Fibroblast of skin of abdomen (primary cell): ENCODE results near the gene RBM10. TPM values are rescaled to one million over a fixed set of nuclear protein-coding genes. Genes with fewer than 3 reads are reported as not detected.
"Not testable (repeated sequence)": the region's sequence is repeated elsewhere in the genome, so short reads cannot be mapped to it uniquely, and the experiment has no call there.

Experiments
- DNase-seq: peaks from one replicate; pipeline ENCODE4 v3.0.0-alpha.2; 2013
- polyA plus RNA-seq, 2 experiments: library from polyadenylated mRNA; unstranded; fragments of 120-200 nt; gene quantifications; one replicate each; pipeline ENCODE4 v1.2.1, GENCODE V29; 2013; ENCODE audit not compliant: insufficient read length in 2 of 2

Gene RBM10, protein sequence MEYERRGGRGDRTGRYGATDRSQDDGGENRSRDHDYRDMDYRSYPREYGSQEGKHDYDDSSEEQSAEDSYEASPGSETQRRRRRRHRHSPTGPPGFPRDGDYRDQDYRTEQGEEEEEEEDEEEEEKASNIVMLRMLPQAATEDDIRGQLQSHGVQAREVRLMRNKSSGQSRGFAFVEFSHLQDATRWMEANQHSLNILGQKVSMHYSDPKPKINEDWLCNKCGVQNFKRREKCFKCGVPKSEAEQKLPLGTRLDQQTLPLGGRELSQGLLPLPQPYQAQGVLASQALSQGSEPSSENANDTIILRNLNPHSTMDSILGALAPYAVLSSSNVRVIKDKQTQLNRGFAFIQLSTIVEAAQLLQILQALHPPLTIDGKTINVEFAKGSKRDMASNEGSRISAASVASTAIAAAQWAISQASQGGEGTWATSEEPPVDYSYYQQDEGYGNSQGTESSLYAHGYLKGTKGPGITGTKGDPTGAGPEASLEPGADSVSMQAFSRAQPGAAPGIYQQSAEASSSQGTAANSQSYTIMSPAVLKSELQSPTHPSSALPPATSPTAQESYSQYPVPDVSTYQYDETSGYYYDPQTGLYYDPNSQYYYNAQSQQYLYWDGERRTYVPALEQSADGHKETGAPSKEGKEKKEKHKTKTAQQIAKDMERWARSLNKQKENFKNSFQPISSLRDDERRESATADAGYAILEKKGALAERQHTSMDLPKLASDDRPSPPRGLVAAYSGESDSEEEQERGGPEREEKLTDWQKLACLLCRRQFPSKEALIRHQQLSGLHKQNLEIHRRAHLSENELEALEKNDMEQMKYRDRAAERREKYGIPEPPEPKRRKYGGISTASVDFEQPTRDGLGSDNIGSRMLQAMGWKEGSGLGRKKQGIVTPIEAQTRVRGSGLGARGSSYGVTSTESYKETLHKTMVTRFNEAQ
- polyA plus RNA-seq (2013, experiment 1 of 2; ENCODE audit: insufficient read length), result 45.6 TPM
- polyA plus RNA-seq (2013, experiment 2 of 2; ENCODE audit: insufficient read length), result 47.7 TPM

- DNase-seq, result peak; percentile 95
Measured at GRCh38 chrX:47144626-47145394, at the start of gene RBM10, which contains the start of gene NDUFB11. RBM10 (plus strand) TSS chrX:47145221; CDS start chrX:47147482, 2,261 bp downstream. NDUFB11 (minus strand) TSS chrX:47144702; CDS start chrX:47144679, 23 bp downstream.

- DNase-seq, result no peak
Measured at GRCh38 chrX:47097018-47097417, 48.0 kb upstream of the RBM10 start.

DNA sequence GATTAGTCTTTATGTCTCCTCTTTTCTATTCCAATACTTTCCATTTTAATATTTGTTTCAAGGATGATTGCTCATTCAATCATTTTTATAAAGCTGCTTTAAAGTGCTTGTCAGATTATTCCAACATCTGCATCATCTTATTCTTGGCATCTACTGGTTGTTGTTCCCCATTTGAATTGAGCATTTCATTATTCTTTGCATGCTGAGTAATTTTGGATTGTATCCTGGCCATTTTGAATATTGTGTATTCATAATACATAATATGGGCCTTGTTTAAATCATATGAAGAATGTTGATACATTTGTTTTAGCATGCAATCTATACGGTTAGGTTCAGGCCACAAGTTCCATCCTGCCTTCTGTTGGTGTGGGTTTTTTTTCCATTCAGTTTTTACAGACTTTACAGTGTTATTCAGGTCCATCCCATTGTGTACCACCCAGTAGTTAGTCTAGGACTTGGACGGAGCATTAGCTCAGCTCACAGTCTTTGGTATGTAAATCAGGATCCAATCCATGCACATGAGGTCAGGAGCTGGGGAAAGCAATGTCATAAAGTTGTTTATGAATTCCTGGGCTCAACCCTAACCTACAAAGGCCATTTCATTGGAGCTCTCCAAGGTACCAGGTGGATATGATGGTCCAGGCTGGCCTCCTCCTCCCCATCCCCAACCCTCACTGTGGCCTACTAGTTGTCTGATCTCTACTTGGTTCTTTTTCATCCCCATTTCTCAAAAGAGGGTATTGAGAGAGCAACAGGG is 46.5 kb upstream of the RBM10 start:
- no peak for DNase-seq

- no peak for DNase-seq
Measured at GRCh38 chrX:47101206-47101605, 43.8 kb upstream of the RBM10 start.

GRCh38 chrX:47110936-47111615 is 33.9 kb upstream of the RBM10 start:
- DNase-seq, result not testable (repeated sequence)

GRCh38 chrX:47112316-47112954 is 32.6 kb upstream of the RBM10 start:
- no peak for DNase-seq

- DNase-seq, result not testable (repeated sequence)
Measured at GRCh38 chrX:47116551-47117110, 28.4 kb upstream of the RBM10 start.

DNA sequence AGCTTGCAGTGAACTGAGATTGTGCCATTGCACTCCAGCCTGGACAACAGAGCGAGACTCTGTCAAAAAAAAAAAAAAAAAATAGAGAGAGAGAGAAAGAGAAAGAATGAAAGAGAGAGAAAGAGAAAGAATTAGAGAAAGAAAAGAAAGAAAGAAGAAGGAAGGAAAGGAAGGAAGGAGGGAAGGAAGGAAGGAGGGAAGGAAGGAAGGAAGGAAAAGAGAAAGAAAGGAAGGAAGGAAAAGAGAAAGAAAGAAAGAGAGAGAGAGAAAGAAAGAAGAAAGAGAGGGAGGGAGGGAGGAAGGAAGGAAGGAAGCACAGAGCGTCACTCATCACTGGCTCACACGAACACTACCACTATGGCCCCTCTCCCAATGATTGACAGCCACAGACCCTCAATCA is 20.6 kb upstream of the RBM10 start:
- DNase-seq, result not testable (repeated sequence)

DNA sequence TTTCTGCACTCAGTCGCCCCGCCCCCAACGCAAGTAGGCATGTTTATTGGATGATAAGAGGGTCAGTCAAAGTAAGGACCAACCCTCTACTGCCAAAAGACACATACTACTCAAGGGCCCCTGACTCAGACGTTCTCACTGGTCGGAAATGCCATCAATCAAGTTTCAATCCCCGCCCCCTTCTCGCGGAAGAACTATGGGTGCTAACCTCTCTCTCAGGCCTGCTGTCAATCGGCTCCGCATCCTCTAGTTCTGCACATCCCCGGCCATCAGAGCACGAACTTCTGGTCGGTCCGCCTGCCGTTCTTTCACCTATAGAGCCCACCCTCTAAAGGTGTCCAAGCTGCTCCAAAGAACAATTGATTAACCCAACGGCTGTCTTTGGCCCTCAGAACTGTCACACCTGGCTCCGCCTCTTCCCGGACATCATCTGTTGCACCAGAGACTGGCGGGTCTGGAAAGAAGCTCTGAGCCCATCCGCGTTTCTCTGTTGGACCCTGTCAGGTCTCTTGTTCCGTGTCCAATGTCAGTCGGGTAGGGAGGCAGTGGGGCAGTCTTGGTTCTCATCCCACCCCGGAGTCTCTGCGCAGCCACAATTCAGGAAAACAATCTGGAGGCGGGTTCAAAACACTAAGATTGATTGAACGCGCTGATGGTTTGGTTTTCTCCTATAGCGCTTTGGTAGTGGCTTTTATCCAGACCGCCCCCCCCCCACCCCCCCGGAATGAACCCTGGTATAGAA is 15.7 kb upstream of the RBM10 start:
- peak; percentile 96 for DNase-seq

DNA sequence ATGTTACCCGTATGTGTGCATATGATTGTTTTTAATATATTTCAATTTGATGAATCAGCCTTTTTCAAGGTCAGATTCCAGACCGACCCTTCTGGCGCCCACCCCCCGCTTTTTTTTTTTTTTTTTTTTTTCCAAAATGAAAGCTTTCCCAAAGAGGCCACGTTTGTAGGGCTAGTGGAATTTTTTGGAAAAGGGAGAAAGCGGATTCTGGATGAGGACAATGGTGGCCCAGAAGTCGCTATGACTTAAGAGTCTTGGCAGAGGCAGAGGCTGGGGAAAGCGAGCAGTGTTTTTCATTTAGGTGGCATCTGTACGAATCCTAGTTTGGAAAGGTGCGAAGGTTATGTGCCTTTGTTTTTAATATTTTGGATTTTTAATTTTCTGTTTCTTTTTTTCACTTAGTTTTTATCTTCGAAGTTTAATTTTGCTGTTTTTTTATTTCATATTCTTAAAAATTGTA is 15.1 kb upstream of the RBM10 start:
- peak; percentile 1 for DNase-seq

GRCh38 chrX:47133493-47133892 is 11.5 kb upstream of the RBM10 start:
- DNase-seq, result no peak

GRCh38 chrX:47135650-47136049 is 9.4 kb upstream of the RBM10 start:
- DNase-seq, result not testable (repeated sequence)

- DNase-seq, result no peak
Measured at GRCh38 chrX:47138171-47138570, 6.8 kb upstream of the RBM10 start.

GRCh38 chrX:47143894-47144625 is 961 bp upstream of the RBM10 start:
- DNase-seq, result peak; percentile 46

- DNase-seq, result no peak
Measured at GRCh38 chrX:47145395-47146120, 537 bp downstream of the RBM10 start.

DNA sequence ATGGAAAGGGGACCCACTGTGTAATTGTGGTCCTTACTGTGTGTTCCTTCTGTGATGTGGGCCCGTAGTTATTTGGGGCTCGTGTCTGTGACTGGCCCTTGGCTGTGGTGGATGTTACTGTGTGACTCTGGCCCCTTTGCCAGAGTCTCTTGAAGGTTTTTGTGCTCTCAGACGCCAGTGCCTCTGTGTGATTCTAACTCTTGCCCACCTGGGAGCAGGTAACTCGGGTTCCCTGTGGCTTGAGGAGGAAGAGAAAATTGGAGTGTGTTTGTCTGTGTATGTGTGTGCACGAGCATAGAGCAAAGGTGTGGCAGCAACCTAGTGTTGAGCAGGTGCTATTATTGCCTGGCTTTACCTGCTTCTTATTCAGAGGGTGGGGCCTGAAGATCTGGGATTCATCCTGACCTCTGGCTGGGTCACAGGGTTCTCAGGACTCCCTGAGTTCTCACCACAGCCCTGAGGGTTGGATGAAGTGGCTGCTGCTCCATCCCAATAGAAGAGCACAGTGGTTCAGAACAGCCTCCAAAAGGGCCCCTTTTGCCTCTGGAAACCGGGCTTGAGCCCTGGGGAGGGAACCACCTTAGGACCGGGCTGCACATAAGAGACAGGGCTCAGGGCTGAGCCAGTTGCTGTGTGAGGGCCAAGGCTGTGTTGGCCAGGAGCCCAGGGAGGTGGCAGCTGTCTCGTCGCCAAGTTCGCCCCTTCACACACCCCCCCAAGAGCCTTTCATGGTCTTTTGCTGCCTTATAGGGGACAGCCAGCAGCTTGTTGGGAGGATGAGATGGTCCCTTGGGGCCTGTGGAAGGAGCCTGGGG is 1.3 kb downstream of the RBM10 start:
- DNase-seq, result no peak
